Testis (tissue), 2 donors: Measurements from ENCODE around the gene WDFY4.

ENCODE experiments used
- CTCF ChIP-seq, 3 experiments: fragments of 450-650 bp in 2 of 3; fragments of 200-600 bp in 1 of 3; sonication (generic) in 1 of 3; IDR thresholded peaks; one replicate each; pipeline ENCODE4 v1.5.1; 2016 to 2019; ENCODE audit warnings: antibody characterized with exemption in 3 of 3, mild to moderate bottlenecking in 2 of 3, moderate library complexity in 1 of 3
- POLR2A ChIP-seq: fragments of 450-650 bp; IDR thresholded peaks from one replicate; pipeline ENCODE4 v1.6.1; 2017; ENCODE audit warnings: antibody characterized with exemption, mild to moderate bottlenecking, moderate library complexity

- TF ChIP-seq CTCF (IDR thresholded peaks at IDR 0.05) = no peak
- no peak for TF ChIP-seq POLR2A
Measured at GRCh38 chr10:48929413-48929990, 244.8 kb downstream of the WDFY4 start.
